CD4-positive, alpha-beta T cell treated with Interleukin-12 subunit alpha and Interleukin-12 subunit beta, for 1 hour (primary cell): Measurements from ENCODE around the gene AKNA.

Source experiments
- DNase-seq: peaks from one replicate; pipeline ENCODE4 v3.0.0-alpha.2; 2020

AKNA gene

GRCh38 chr9:114373960-114374730 is 13.6 kb downstream of the AKNA start:
- no peak for DNase-seq

- DNase-seq, result peak; percentile 88
These were observed 14.8 kb downstream of the AKNA start for GRCh38 chr9:114372921-114373448.

- peak; percentile 68 for DNase-seq
These were observed 15.5 kb downstream of the AKNA start for GRCh38 chr9:114371973-114372917.

GRCh38 chr9:114371343-114371944 is 16.3 kb downstream of the AKNA start:
- DNase-seq, result no peak

GRCh38 chr9:114370968-114371320 is 16.8 kb downstream of the AKNA start:
- DNase-seq, result no peak

- DNase-seq, result no peak
These were observed 17.4 kb downstream of the AKNA start for GRCh38 chr9:114370251-114370967.

GRCh38 chr9:114369216-114370130 is 18.3 kb downstream of the AKNA start:
- peak; percentile 50 for DNase-seq

GRCh38 chr9:114367772-114368569 is 19.8 kb downstream of the AKNA start:
- no peak for DNase-seq

GRCh38 chr9:114367366-114367765 is 20.4 kb downstream of the AKNA start:
- DNase-seq, result no peak

- DNase-seq, result peak; percentile 50
These were observed 21.3 kb downstream of the AKNA start for GRCh38 chr9:114366334-114367128.

- DNase-seq, result no peak
These were observed 22.6 kb downstream of the AKNA start for GRCh38 chr9:114365194-114365593.

- no peak for DNase-seq
These were observed 23.4 kb downstream of the AKNA start for GRCh38 chr9:114364134-114365041.

GRCh38 chr9:114363424-114363823 is 24.4 kb downstream of the AKNA start:
- no peak for DNase-seq

GRCh38 chr9:114362394-114362793 is 25.4 kb downstream of the AKNA start:
- DNase-seq, result no peak

- no peak for DNase-seq
These were observed 26.2 kb downstream of the AKNA start for GRCh38 chr9:114361542-114361941.

GRCh38 chr9:114359801-114360200 is 28.0 kb downstream of the AKNA start:
- no peak for DNase-seq

- no peak for DNase-seq
These were observed 29.9 kb downstream of the AKNA start for GRCh38 chr9:114357911-114358328.

- no peak for DNase-seq
These were observed 30.4 kb downstream of the AKNA start for GRCh38 chr9:114357360-114357759.

GRCh38 chr9:114356792-114357191 is 31.0 kb downstream of the AKNA start:
- DNase-seq, result no peak
